GM12873 (cell line): ENCODE data around the gene PNMA3.
"Not testable (repeated sequence)": the region's sequence is repeated elsewhere in the genome, so short reads cannot be mapped to it uniquely, and the experiment has no call there.

Experiments
- CTCF ChIP-seq: IDR thresholded peaks from 2 replicates; pipeline ENCODE4 v1.5.1; 2012; ENCODE audit warnings: low read depth, mild to moderate bottlenecking, moderate library complexity, low read length, control low read depth; ENCODE audit not compliant: insufficient read depth; ENCODE audit errors: missing control alignments

PNMA3 gene

GRCh38 chrX:153071909-153072583, 15.8 kb downstream of the PNMA3 start, which contains the start of gene PNMA6A:
TSS of gene PNMA6A (plus strand) at chrX:153072454. CDS start at chrX:153073063, 609 bp downstream.
- not testable (repeated sequence) for TF ChIP-seq CTCF

- TF ChIP-seq CTCF, result no peak
Measured at GRCh38 chrX:153074262-153074899, 18.1 kb downstream of the PNMA3 start.

- TF ChIP-seq CTCF, result no peak
Measured at GRCh38 chrX:153074935-153075334, 18.7 kb downstream of the PNMA3 start.

- TF ChIP-seq CTCF, result no peak
Measured at GRCh38 chrX:153075366-153075765, 19.1 kb downstream of the PNMA3 start.

- TF ChIP-seq CTCF, result no peak
Measured at GRCh38 chrX:153102418-153102817, 46.1 kb downstream of the PNMA3 start.
